ENCODE measurements around the gene CPT2. TPM values are rescaled to one million over a fixed set of nuclear protein-coding genes. Genes with fewer than 3 reads are reported as not detected.

The CPT2 gene
- 10 to 100 TPM in 5 of 6 donors, 1 to 10 TPM in 1; 9.2 to 13.4 (median 10.9) TPM for total RNA-seq
- 10 to 100 TPM in 1 of 2 donors, 1 to 10 TPM in 1; 6.3 to 12.4 TPM for polyA plus RNA-seq

- DNase-seq (peak; percentile 90 to 96 (median 94)), FAIRE-seq (peak; percentile 9), ATAC-seq (peak; percentile 98 to 99 (median 98))
- peaks cover 9 to 20% (median 12%) of the 10 kb centered on the region in 3 donors for H3K4me1 ChIP-seq
- peak within 1 kb of the TSS; percentile 71 to 100 (median 98) for H3K4me3 ChIP-seq
- peak within 1 kb of the TSS; percentile 75 to 95 (median 94) for H3K27ac ChIP-seq
- H3K36me3 ChIP-seq: peaks cover 0 to 6% (median 0%) of the 10 kb centered on the region in 3 donors
- no peaks in the 10 kb centered on the region for H3K27me3 ChIP-seq
- WGBS, 2 donors: 0 to 1% methylated on average over 48 to 57 of the region's 57 CpGs
- intact Hi-C loops (cut with DNase I): no loop called here
- TF ChIP-seq, protein P1, sequence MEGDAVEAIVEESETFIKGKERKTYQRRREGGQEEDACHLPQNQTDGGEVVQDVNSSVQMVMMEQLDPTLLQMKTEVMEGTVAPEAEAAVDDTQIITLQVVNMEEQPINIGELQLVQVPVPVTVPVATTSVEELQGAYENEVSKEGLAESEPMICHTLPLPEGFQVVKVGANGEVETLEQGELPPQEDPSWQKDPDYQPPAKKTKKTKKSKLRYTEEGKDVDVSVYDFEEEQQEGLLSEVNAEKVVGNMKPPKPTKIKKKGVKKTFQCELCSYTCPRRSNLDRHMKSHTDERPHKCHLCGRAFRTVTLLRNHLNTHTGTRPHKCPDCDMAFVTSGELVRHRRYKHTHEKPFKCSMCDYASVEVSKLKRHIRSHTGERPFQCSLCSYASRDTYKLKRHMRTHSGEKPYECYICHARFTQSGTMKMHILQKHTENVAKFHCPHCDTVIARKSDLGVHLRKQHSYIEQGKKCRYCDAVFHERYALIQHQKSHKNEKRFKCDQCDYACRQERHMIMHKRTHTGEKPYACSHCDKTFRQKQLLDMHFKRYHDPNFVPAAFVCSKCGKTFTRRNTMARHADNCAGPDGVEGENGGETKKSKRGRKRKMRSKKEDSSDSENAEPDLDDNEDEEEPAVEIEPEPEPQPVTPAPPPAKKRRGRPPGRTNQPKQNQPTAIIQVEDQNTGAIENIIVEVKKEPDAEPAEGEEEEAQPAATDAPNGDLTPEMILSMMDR (IDR thresholded peaks at IDR 0.05): no peak
- H3K9me3 ChIP-seq: no peaks in the 10 kb centered on the region
Measured at GRCh38 chr1:53196485-53197290, at the start of gene CPT2. TSS of gene CPT2 (plus strand) at chr1:53196824. CDS start at chr1:53196944, 120 bp downstream.

DNA sequence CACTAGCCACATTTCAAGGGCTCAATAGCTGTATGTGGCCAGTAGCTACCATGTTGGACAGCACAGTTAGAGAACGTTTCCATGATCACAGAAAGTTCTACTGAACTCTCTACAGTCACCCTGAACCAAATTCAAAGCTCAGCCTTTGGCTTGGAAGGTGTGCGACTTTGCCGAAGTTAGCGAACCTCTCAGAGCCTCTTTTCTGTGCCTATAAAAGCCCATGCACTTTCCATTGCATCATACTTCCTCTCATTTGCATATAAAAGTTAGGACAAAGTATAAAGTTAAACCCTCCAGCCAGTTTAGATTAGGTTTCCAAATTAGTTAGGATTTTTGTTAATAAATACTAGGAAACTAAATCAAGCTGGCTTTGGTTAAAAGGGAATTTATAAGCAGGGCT is 49.5 kb upstream of the CPT2 start:
- 72 to 85% methylated on average over 4 of the region's 4 CpGs for WGBS, 2 donors
- H3K4me1 ChIP-seq: peaks cover 13 to 25% (median 16%) of the 10 kb centered on the region in 3 donors
- peak overlapping the region in 2 of 4 donors; percentile 96 to 97 for H3K27ac ChIP-seq
- ATAC-seq: no peak
- intact Hi-C loops (cut with DNase I): no loop called here
- H3K4me3 ChIP-seq: no peak overlapping the region
- no peaks in the 10 kb centered on the region for H3K36me3 ChIP-seq
- no peak for DNase-seq
- no peak for FAIRE-seq
- no peaks in the 10 kb centered on the region for H3K9me3 ChIP-seq
- no peaks in the 10 kb centered on the region for H3K27me3 ChIP-seq
- TF ChIP-seq, protein P1 (IDR thresholded peaks at IDR 0.05): no peak

DNA sequence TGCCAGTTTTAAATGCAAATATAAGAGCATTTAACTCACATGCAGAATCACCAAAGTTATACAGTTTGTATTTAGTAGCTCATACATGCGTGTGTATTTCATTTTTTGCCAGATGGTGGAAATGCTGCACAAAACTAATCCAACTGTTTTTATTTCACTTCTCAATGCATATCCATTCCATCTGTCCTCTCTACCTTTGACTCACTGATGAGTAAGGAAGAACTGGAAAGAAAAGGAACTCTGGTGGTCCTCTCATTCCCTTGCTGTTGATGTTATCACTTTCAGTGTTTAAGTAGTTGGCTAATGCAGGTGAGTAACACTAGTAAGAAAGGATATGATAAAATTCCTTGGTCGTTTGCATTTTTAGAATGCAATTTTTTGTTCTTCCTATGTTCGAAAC is 48.5 kb upstream of the CPT2 start:
- DNase-seq (no peak), ATAC-seq (no peak), FAIRE-seq (no peak)
- H3K4me3 ChIP-seq: no peak overlapping the region
- no peaks in the 10 kb centered on the region for H3K36me3 ChIP-seq
- TF ChIP-seq, protein P1 (IDR thresholded peaks at IDR 0.05): no peak
- no peak overlapping the region for H3K27ac ChIP-seq
- H3K9me3 ChIP-seq: no peaks in the 10 kb centered on the region
- peaks cover 13 to 25% (median 16%) of the 10 kb centered on the region in 3 donors for H3K4me1 ChIP-seq
- 75 to 85% methylated on average over 3 of the region's 3 CpGs for WGBS, 2 donors
- H3K27me3 ChIP-seq: no peaks in the 10 kb centered on the region
- intact Hi-C loops (cut with DNase I): no loop called here

- Histone ChIP-seq H3K9me3 (no peaks in the 10 kb centered on the region), H3K36me3 (no peaks in the 10 kb centered on the region), H3K4me1 (no peaks in the 10 kb centered on the region), H3K27me3 (no peaks in the 10 kb centered on the region), H3K27ac (no peak overlapping the region), H3K4me3 (no peak overlapping the region)
- ATAC-seq: no peak
- TF ChIP-seq, protein P1 (IDR thresholded peaks at IDR 0.05): no peak
- no peak for DNase-seq
- intact Hi-C loops (cut with DNase I): no loop called here
- WGBS, 2 donors: 83 to 85% methylated on average over 3 of the region's 3 CpGs
- no peak for FAIRE-seq
Measured at GRCh38 chr1:53153752-53154151, 42.9 kb upstream of the CPT2 start.

Measured in pancreas (tissue), 10 donors.